NCI-H187 (cell line): Measurements from ENCODE around the gene OST4.

Source experiments
- DNase-seq, 2 experiments: peaks; one replicate each; lab custom pipeline; 2025; lab: John Stamatoyannopoulos, UW

The OST4 gene

GRCh38 chr2:27093430-27094352 lies 22.2 kb upstream of the OST4 start:
- no peak for DNase-seq

- DNase-seq, result no peak
Observed at GRCh38 chr2:27092696-27093429, 21.4 kb upstream of the OST4 start.

- DNase-seq, result no peak
Observed at GRCh38 chr2:27091746-27092695, 20.6 kb upstream of the OST4 start.

GRCh38 chr2:27089111-27089954 lies 17.9 kb upstream of the OST4 start:
- DNase-seq, result no peak

- DNase-seq, result no peak
Observed at GRCh38 chr2:27088634-27089033, 17.2 kb upstream of the OST4 start.

GRCh38 chr2:27087823-27088410 lies 16.5 kb upstream of the OST4 start:
- no peak for DNase-seq

GRCh38 chr2:27086724-27087593 lies 15.5 kb upstream of the OST4 start, which contains the start of gene KHK:
TSS of gene KHK (plus strand) at chr2:27086772. CDS start at chr2:27087260, 488 bp downstream.
- peak; percentile 70 to 87 for DNase-seq

- peak; percentile 87 to 97 for DNase-seq
Observed at GRCh38 chr2:27086090-27086723, 14.8 kb upstream of the OST4 start.

- no peak for DNase-seq
Observed at GRCh38 chr2:27085673-27086089, 14.2 kb upstream of the OST4 start.

GRCh38 chr2:27085062-27085672 lies 13.7 kb upstream of the OST4 start:
- no peak for DNase-seq

- no peak for DNase-seq
Observed at GRCh38 chr2:27084297-27085061, 13.0 kb upstream of the OST4 start.

- no peak for DNase-seq
Observed at GRCh38 chr2:27083410-27084296, 12.2 kb upstream of the OST4 start.

- DNase-seq, result no peak
Observed at GRCh38 chr2:27082773-27083409, 11.4 kb upstream of the OST4 start.

- no peak for DNase-seq
Observed at GRCh38 chr2:27081984-27082772, 10.7 kb upstream of the OST4 start.

- no peak for DNase-seq
Observed at GRCh38 chr2:27080603-27080936, 9.1 kb upstream of the OST4 start.

- DNase-seq, result no peak
Observed at GRCh38 chr2:27080140-27080469, 8.7 kb upstream of the OST4 start.
